Stimulated activated CD4-positive, alpha-beta T cell treated with anti-CD3 and anti-CD28 coated beads, Interleukin-15, amount 100 ng/mL, for 24 hours (primary cell): ENCODE measurements around the gene MOK.
"Not testable (repeated sequence)": the region's sequence is repeated elsewhere in the genome, so short reads cannot be mapped to it uniquely, and the experiment has no call there.

Experiments used
- DNase-seq: peaks from one replicate; pipeline ENCODE4 v3.0.0-alpha.2; 2020

Gene MOK

DNA sequence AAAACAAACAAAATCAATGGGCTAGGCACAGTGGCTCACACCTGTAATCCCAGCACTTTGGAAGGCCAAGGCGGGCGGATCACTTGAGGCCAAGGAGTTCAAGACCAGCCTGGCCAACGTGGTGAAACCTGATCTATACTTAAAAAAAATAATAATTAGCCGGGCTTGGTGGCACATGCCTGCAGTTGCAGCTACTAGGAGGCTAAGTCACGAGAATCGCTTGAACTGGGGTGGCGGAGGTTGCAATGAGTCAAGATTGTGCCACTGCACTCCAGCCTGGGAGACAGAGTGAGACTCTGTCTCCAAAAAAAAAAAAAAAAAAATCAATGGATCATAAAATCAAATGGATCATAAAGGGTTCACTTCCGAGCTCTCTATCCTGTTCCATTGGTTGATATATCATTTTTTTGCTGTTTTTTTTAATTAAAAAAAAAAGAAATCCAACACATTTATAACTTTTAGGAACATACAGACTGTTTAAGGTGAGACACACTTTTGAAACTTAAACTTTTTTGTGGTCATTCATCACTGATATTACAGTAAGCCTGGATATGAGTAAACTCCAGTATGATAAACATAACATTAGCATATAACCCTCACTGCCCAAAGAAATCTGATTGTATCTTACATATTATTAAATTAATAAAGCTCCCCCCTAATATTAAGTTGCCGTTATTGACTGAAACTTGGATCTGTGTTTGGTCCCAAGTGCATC is 22.1 kb downstream of the MOK start:
- no peak for DNase-seq

- no peak for DNase-seq
Measured at GRCh38 chr14:102280376-102280962, 24.5 kb downstream of the MOK start.

DNA sequence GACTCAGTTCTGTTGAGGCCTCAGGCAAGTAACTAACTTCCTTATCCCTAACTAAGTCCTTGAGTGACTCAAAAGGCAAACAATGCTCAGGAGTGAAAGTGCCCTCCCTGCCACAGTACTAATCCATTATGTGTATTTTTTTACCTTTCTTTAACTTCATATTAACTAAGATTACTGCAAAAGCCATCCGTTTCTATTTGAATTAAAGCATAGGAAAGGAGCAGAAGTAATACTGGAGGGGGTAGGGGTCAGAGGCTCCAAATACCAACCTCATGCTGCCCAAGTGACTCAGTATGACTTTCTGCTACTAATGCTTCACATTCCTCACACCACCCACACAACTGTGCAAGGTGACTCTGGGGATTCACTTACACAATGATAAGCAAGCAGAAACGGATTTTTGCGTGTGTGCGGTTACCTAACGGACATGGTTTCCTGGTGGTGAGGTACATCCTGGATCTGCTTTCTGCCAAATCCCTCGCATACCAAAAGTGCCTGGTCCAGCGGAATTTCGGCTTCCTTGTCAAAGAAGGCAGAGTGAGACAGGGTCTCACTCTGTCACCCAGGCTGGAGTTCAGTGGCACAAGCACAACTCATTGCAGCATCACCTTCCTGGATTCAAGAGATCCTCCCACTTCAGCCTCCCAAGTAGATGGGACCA is 25.1 kb downstream of the MOK start:
- DNase-seq = peak; percentile 18

- DNase-seq = no peak
Measured at GRCh38 chr14:102279282-102279681, 25.7 kb downstream of the MOK start.

- DNase-seq = no peak
Measured at GRCh38 chr14:102278631-102278935, 26.4 kb downstream of the MOK start.

DNA sequence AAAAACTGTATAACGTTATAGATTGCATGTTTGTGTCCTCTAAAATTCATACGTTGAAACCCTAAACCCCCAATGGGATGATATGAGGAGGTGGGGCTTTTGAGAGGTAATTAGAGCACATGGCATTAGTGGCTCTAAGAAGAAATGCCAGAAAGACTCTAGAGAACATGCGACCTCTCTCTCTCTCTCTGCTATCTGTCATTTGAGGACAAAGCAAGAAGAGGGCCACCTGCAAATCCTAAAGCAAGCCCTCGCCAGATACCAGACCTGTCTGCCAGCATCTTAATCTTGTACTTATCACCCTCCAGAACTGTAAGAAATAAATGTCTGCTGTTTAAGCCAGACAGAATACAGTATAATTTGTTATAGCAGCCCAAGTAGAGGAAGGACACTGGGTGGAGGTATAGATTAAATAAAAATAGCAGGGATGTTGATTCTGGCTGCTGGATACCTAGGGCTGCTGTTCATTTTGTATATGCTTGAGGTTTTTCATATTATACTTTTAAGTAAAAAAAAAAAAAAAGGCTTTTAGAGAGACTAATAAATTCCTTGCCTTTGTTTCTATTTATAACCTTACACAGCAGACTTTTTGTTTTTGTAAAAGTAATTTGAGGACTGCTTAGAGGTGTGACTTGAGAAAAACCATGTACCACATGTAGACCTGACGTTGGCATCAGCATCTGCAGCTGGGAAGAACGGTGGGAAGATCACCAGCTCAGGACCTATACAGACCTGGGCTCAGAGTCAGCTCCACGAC is 26.9 kb downstream of the MOK start:
- no peak for DNase-seq

DNA sequence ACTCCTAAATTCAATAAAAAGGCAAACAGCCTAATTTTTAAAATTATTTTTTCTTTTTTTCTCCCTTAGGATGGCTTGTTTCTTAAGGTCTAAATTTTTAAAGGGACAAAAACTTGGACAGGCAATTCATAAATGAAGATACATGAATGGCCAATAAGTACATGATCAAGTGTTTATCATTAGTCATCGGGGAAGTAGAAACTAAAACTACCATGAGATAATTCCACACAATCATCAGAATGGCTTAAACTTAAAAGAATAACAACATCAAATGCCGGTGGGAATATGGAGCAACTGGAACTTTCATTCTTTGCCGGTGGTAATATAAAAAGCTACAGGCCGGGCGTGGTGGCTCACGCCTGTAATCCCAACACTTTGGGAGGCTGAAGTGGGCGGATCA is 29.1 kb downstream of the MOK start:
- no peak for DNase-seq

DNA sequence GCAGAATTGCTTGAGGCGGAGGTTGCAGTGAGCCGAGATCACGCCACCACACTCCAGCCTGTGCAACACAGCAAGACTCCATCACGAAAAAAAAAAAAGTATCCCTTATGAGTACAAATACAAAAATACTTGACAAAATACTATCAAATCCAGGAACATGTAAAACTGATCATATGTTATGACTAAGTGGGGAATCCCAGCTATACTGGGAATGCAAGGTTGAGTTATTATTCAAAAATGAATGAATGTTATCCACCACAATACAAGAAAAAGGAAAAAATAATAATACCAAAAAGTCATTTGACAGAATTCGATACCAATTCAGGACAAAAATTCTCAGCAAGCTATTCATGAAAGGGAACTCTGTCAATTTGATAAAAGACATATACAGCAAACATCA is 32.6 kb downstream of the MOK start:
- DNase-seq = no peak

DNA sequence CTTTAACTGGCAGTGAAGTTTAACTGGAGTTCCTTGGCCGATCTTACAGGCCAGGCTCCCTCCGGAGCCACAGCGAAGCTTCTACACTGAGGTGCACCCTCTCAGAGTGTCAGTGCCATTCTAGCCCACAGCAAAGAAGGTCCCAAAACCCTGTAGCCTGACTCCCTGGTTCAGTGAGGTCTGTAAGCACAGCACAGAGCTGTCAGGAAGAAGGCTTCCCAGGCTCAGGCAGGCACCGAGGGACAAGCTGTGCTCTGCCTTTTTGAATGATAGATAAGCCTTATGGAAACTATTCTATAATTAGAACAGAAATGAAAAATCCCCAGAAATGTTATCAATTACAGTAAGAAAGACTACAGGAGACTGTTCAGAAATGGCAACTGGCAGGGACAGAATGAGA is 40.2 kb downstream of the MOK start:
- DNase-seq = no peak

DNA sequence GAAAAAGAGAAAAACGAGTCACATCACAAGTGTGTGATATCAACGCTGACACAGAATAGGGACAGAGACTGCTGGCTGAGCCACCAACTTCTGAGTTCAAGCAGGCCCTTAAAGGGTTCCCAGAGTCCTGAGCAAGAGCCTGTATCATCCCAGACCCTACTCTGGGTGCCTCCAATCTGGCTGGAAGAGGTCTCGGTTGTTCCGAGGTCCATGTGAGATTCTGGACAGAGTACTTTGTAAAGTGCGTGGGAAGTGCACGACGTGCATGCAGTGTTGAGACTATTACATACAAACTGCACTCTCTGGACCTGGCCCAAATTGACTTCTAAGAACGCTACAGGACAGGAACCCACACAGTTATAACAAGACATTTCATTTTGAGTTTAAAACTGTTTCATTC is 40.6 kb downstream of the MOK start:
- DNase-seq = no peak

DNA sequence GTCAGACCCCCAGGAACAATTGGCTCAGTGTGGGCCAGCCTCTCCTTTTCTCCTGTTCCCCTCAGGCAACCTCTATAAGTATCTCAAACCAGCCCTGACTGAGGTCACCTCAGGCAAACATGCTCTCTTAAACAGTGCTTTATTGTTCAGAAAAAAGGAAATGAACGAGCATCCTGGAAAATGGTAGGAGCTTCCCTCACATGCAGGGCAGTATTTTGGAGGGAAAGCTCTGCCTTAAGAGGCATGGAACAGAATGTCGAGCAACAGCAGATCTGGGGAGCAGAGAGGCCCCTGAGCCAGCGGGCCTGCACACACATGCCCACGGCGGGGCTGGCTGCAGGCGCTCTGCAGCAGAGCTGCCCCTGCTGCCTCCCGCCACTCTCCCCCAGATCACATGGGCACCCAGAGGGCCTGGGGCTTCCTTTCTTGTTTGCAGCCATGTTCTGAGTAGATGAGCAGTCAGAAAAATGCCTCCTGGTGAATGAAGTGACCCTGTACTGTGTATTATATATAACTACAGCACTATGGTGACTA is 42.0 kb downstream of the MOK start:
- no peak for DNase-seq

DNA sequence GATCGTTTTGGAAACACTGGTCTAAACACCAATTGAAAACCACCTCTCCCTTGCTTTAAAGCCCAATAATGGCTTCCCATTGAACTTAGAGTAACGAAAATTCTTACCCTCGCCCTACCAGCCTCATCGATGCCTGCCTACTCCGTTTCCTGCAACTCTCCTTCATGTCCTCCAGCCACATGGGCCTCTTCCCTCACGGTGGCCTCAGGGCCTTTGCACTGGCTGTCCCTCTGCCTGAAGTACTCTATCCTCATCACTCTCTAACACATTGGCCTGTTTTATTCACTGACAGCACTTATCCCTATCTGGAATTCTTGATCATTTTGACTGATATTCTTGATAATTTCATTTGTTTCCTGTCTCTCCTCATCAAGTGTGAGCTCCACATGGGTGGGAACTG is 46.8 kb downstream of the MOK start:
- DNase-seq = no peak

- no peak for DNase-seq
Measured at GRCh38 chr14:102256716-102257115, 48.2 kb downstream of the MOK start.

DNA sequence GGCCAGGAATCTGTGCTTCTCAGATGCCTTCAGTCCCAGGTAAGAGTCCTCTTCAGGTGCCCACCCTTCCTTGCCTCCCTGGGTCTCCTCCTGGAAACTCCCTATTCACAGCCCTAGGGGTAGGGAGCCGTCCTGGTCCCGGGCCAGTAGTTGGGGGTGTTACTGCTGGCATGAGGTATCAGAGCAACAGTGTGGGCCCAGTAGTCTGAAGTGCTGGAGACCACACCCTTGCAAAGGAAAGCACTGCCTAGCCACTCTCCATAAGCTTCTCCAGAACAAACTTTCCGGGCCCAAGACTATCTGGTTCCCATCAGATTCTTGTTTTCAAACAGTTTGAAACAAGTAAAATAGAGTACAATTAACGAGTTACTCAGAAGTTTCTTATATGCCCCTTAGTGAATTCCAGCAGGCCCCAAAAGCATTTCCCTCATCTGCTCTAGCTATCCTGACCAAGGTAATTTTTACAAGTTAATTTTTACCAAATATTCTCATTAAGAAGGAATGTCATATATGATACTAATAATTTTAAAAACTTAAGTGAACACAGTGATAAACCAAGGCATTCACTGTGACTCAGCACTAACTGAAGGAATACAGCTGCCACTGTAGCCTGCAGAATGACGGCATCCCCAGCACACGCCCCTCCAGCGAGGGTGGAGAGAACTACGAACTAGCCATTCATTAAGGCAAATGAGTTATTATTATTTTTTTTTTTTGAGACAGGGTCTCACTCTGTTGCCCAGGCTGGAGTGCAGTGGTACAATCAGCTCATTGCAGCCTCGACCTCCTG is 49.4 kb downstream of the MOK start:
- DNase-seq = no peak

- DNase-seq = no peak
Measured at GRCh38 chr14:102252834-102253801, 51.8 kb downstream of the MOK start.

DNA sequence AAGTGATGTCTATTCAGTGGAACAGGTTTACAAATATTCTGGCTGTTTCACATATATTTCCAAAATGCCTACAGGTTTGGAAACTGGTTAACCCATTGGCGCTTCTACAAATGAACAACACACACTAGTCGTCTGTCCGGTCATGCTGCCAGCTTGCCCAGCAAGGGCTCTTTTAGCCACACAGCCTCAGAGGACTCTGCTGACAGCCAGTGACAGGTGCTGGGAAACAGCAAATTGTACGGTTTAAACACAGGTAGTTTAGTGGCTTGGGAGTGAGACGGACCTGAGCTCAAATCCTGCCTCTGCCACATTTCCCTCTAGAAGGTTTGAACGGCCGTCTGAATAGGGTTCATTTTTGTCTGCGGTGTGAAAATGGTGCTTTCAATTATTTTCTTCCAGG is 53.8 kb downstream of the MOK start:
- no peak for DNase-seq

DNA sequence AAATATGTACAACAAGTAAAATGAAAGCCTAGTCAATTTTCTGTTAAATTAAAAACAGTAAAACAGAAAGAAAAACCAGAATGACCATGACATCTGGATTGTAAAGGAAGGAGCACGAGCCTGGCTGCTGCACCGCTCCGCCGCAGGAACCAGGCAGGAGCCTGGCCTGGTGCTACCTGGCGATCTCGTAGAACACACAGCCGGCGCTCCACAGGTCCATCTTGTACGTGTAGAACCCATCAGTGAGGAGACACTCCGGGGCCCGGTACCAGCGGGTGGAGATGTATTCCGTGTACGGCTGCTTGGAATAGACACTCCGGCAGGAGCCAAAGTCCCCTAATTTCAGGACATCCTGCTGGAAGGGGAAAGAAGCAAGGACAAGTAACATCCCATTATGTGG is 54.3 kb downstream of the MOK start:
- DNase-seq = no peak

DNA sequence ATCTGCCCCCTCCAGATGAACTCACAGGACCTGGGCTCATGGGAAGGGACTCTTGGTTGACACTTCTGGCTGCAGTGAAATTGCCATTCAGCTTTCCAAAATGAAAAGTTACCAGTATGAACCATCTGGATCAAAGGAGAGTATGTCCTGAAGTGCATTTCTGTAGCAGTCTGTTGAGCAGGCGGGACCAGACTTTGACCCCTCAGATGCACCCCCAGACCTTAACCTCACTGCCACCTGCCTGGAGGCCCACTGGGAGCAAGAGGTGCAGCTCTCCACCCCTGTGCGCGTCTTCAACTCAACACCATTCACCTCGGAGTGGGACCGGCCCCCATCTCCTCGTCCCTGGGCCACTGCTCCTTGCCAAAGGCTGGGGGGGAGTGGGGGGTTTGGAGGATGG is 55.0 kb downstream of the MOK start:
- DNase-seq = no peak

DNA sequence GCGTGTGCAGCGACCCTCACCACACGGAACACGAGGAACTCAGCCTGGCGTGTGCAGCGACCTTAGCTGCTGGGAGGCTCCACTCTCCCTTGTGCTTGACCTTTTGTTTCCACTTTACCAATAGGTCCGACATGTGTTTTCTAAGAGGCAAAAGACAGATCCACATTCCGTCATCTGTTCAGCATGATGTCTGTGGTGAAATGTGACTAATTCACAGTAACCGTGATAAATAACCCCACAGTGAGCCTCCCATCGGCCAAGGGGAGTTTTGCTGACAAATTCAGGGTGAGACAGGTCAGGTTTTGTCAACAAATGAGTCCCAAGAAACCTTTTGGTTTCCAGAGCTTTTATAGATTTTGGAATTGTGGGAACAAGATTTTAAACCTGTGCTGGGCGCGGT is 55.9 kb downstream of the MOK start:
- no peak for DNase-seq

- no peak for DNase-seq
Measured at GRCh38 chr14:102248121-102248520, 56.8 kb downstream of the MOK start.

DNA sequence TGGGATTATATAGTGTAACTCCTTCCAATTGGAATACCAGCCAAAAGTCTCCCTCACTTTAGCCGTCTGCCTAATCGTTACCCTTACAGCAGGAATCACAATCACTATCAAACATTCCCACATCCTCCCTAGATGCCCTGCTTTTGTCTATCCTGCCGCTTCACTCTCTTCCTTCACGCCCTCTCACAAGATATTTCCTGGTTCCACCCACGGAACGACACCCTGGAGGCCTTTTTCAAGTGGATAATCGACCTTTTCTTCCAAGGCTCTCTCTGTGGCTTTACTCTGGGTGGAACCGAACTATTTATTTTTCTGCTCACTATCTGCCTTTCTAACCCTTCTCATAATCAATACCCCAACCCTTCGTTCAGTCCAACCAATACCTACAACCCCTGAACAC is 58.9 kb downstream of the MOK start:
- DNase-seq = no peak

DNA sequence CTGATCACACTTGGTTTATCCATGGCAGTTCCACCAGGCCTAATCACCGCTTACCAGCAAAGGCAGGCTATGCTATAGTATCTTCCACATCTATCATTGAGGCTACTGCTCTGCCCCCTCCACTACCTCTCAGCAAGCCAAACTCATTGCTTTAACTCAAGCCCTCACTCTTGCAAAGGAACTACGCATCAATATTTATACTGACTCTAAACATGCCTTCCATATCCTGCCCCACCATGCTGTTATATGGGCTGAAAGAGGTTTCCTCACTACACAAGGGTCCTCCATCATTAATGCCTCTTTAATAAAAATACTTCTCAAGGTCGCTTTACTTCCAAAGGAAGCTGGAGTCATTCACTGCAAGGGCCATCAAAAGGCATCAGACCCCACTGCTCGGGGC is 61.2 kb downstream of the MOK start:
- DNase-seq = not testable (repeated sequence)
